ENCODE data around the gene BAIAP2.

- no peak for TF ChIP-seq EZH2 (IDR thresholded peaks at IDR 0.05)
- TF ChIP-seq POLR2AphosphoS5 (IDR thresholded peaks at IDR 0.05; ENCODE audit: borderline replicate concordance, low read depth, low read length): no peak
These were observed 13.9 kb downstream of the BAIAP2 start for GRCh38 chr17:81048827-81049371.
